HL-60/S4 treated with retinoic acid at 250 ng/mL for 4 days and 3 days (cell line): ENCODE results near the gene ATP6V0A1.
"Not testable (repeated sequence)": the region's sequence is repeated elsewhere in the genome, so short reads cannot be mapped to it uniquely, and the experiment has no call there.

Experiments
- in situ Hi-C: fragments of 300-500 bp; cut with MboI; formaldehyde crosslinking; loops from 2 replicates; pipeline ENCODE4 v1.7.0; 2022; ENCODE audit warnings: low sequenced_read_pairs

Gene ATP6V0A1

DNA sequence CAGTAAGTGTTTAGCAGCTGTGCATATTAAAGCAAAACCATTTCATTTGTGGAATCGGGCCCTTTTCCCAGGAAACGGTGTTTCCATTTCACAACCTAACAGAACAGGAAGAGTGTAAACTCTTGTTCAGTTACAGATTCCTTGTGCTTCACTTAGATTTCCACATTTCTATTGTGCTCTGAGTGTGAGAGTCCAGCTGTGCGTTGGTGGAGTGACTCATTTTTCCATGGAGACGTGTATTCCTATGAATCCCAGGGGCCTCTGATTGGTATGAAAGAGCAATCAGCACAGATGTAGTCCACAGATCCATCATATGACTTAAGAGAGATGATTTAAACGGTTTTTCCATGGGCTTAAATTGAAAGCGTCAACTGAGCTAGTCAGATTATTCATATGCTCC lies 22.3 kb upstream of the ATP6V0A1 start:
- in situ Hi-C loops: no loop called here

DNA sequence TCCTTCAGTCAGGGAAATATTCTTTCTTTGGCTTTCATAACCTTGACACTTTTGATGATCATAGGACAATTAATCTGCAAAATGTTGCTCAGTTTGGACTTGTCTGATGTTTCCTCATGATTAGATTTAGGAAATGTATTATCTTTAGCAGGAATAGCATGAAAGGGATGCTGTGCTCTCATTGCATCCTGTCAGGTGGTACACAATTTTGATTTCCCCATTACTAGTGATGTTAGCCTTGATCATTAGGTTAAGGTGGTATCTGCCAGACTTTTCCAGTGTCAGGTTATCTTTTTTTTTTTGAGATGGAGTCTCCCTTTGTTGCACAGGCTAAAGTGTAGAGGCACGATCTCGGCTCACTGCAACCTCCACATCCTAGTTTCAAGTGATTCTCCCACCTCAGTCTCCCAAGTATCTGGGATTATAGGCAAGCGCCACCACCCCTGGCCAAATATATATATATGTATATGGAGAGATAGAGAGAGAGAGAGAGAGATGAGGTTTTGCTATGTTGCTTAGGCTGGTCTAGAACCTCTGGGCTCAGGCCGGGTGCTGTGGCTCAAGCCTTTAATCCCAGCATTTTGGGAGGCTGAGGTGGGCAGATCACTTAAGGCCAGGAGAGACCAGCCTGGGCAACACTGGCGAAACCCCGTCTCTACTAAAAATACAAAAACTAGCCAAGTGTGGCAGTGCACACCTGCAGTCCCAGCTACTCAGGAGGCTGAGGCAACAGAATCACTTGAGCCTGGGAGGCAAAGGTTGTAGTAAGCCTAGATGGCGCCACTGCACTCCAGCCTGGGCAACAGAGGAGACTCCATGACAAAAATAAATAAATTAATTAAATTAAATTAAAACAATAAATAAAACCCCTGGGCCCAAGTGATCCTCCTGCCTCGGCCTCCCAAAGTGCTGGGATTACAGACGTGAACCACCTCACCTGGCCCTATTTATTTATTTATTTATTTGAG lies 19.8 kb upstream of the ATP6V0A1 start:
- in situ Hi-C loops: no loop called here

DNA sequence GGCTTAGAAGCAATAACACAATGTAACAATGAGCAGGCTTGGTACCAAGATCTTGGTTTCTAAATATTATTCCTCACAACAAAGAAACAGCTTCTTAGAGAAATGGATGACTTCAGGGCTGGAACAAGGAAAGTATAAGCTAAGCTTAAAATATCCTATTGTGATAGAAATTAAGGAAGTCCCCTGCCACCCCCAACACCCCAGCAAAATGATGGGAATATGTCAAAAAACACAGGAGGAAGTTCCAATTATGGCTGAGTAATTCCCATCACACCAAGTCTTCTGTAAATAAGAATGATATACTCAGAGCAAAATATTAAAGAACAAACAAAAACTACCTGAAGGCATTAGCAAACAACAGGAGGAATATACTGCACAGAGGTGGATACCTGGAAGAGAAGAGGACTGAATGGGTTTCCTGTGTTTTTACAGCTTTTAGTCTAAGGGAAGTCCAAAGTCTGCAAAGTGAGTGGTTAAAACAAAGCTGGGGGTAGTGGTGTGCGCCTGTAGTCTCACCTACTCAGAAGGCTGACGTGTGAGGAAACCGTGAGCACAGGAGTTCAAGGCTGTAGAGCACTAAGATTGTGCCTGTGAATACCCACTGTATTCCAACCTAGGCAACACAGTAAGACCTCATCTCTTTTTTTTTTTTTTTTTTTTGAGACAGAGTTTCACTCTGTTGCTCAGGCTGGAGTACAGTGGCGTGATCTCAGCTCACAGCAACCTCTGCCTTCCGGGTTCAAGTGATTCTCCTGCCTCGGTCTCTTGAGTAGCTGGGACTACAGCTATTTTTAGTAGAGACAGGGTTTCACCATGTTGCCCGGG lies 17.1 kb upstream of the ATP6V0A1 start:
- in situ Hi-C loops: no loop called here

GRCh38 chr17:42442196-42442565 lies 16.5 kb upstream of the ATP6V0A1 start:
- in situ Hi-C loops: no loop called here

- in situ Hi-C loops: not testable (repeated sequence)
Observed at GRCh38 chr17:42449176-42449575, 9.5 kb upstream of the ATP6V0A1 start.

GRCh38 chr17:42449838-42450237 lies 8.8 kb upstream of the ATP6V0A1 start:
- in situ Hi-C loops: not testable (repeated sequence)

DNA sequence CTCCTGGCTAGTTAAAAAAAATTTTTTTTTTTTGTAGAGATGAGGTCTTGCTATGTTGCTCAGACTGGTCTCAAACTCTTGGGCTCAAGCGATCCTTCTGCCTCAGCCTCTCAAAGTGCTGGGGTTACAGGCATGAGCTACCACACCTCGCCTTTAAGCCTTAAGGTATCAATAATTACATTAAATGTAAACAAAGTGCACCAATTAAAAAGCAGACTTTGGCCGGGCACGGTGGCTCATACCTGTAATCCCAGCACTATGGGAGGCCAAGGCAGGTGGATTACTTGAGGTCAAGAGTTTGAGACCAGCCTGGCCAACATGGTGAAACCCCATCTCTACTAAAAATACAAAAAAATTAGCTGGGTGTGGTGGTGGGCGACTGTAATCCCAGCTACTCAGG lies 7.4 kb upstream of the ATP6V0A1 start:
- in situ Hi-C loops: not testable (repeated sequence)

DNA sequence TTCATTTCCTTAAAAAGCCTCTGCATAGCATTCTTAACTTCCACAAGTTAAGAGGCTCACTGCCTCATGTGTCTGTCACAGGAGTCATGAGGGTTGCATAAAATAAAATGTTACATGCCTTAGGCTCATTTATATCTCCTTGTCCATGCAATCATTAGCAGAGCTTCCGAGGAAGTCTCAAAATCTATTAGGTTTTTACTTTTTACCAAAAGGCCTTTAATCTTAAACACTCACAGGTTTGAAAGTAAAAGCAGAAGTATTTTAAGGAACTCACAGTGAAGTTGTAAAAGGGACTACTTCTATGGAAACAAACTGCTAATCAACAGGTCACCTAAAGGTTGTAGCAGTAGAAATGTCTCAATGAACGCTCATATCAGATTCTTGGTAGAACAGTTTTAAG lies 5.2 kb upstream of the ATP6V0A1 start:
- in situ Hi-C loops: no loop called here

GRCh38 chr17:42454987-42455386 lies 3.7 kb upstream of the ATP6V0A1 start:
- in situ Hi-C loops: not testable (repeated sequence)

- in situ Hi-C loops: no loop called here
Observed at GRCh38 chr17:42456223-42457106, 2.2 kb upstream of the ATP6V0A1 start.

DNA sequence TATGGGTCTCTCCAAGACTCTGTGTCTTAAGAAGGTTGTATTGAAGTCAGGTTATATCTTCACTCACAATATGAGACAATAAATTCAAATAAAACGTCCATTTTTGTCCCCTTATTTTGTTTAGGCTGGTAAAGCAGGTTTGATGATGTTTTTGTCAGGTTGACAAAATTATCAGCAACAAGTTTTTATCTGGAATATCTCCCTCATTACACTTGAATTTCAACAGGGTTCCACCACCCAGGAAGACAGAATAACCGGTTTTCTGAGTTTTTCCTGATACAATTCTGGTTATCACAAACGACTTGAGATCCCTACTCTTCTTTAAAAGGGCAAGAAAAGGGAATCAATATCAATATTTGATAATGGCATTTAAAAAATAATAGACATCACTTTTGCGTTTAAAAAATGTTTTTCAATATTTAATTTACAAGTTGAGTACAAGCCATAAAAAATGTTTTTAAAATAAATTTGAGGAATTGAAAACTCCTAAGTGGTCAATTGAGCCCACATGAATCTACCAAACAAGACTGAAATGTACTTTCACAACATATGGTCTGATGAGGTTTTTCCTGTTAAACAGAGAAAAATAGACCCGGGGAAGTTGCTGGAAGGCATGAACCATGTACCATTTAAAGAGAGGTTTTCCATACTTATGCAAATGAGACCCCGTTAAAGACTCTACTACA lies 1.4 kb upstream of the ATP6V0A1 start:
- in situ Hi-C loops: no loop called here

- in situ Hi-C loops: no loop called here
Observed at GRCh38 chr17:42459256-42459800, 650 bp downstream of the ATP6V0A1 start.

DNA sequence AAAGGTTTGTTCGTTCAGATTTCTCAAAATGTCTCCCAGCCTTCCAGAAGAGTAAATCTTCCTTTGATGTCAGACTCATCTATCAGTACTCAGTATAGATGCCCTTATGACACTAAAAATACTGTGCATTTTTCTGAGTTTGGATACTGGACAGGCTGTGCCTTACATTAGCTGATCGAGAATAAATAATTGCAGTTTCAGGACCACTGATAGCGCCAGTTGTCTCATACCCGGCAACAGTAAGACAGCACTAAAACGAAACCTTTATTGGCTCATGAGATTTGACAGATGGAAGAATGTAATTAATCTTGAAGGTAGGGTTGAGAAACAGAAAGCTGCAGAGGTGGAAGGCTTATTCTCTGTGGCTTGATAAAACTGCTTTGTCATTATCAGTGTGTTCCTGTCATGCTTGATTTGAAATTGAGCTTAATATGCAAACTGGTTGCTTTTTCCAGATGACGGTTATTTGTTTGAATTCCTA lies 1.2 kb downstream of the ATP6V0A1 start:
- in situ Hi-C loops: no loop called here

GRCh38 chr17:42460371-42460770 lies 1.7 kb downstream of the ATP6V0A1 start:
- in situ Hi-C loops: no loop called here

- in situ Hi-C loops: no loop called here
Observed at GRCh38 chr17:42463976-42464400, 5.3 kb downstream of the ATP6V0A1 start.

DNA sequence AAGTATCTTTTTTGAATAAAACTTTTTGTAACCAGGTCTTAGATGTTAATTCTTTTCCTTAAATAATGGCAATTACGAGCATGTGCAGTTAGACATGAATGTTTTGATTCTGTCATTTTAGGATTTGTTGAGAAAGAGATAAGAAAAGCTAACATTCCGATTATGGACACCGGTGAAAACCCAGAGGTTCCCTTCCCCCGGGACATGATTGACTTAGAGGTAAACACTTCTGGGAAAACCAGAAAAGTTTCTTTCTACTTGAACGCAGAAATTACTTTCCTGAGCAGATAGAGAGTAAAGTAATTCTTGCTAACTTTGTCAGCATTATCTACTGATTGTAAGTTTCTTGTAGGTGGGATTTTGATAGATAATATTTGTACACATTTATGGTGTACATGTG lies 9.2 kb downstream of the ATP6V0A1 start:
- in situ Hi-C loops: no loop called here

DNA sequence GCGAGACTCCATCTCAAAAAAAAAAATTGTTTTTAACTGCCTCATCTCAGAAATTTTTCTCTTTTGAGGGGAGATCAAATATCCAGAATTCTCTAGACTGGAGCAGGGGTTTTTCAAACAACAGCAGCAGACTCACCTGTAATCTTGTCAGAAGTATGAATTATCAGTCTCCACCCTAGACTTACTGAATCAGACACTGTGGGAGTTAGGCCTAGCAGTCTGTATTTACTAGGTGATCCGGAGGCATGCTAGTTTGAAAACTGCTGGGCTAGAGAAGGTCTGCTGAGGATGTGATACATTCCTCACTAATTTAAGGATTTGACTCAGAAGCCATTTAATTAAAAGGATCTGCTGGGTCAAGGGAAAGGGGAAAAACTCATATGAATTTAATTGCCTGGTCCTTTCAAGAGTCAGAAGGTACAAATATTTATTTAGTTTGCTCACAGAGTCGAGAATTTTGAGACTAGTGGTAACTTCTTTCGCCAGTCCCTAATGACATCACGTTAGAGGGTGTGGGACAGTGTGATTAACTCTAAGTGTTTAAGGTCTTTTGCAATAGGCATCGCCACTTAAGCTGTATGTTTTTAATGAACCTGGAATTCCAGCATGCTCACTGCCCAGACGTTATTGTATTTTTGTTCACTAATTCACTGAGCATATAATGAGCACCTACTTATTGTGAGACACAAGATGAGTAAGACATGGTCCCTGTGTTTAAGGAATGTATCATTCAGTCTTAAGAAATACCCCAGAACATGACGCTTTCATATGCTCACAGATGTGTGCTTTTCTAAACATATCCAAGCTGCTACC lies 14.2 kb downstream of the ATP6V0A1 start:
- in situ Hi-C loops: no loop called here

- in situ Hi-C loops: no loop called here
Observed at GRCh38 chr17:42474276-42474675, 15.6 kb downstream of the ATP6V0A1 start.

DNA sequence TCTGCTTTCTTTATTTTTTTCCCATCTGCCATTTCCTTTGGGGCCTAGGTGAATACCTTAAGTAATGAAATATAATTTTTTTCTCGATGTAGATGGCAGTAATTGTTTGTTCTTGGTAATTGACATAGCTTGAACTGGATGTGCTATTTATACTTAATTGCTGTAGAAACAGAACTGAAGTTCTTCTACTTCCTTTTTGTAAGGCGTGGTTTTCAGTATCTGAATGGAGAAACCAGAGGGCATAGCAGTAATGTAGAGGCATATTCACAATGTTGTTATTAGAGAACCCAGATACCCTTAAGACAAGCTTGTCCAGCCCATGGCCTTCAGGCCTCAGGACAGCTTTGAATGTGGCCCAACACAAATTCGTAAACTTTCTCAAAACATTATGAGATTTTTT lies 16.4 kb downstream of the ATP6V0A1 start:
- in situ Hi-C loops: no loop called here
